Liver (tissue), 9 donors: ENCODE results near the gene MBD3L2B. TPM values are rescaled to one million over a fixed set of nuclear protein-coding genes. Genes with fewer than 3 reads are reported as not detected.

Experiments
- DNase-seq: peaks from one replicate; pipeline ENCODE4 v3.0.0-alpha.2; 2017; ENCODE audit warnings: low spot score
- H3K27ac ChIP-seq, 2 donors: one replicate each; pipeline ENCODE4 v1.7.0; 2013; ENCODE audit warnings: inconsistent platforms in 2 of 2, low read length in 2 of 2, control low read depth in 1 of 2, low read depth in 1 of 2, mild to moderate bottlenecking in 1 of 2
- H3K27me3 ChIP-seq, 4 donors: one replicate each; pipeline versions ENCODE4 v1.6.1 to v1.7.0; 2013; ENCODE audit warnings: low read length in 3 of 4, inconsistent platforms in 1 of 4, mild to moderate bottlenecking in 1 of 4, moderate library complexity in 1 of 4; ENCODE audit not compliant: control insufficient read depth in 4 of 4, insufficient read depth in 4 of 4
- H3K36me3 ChIP-seq, 4 donors: one replicate each; pipeline versions ENCODE4 v1.6.1 to v1.7.0; 2013; ENCODE audit warnings: low read length in 3 of 4, mild to moderate bottlenecking in 3 of 4, low read depth in 1 of 4, moderate library complexity in 1 of 4; ENCODE audit not compliant: control insufficient read depth in 4 of 4, insufficient read depth in 3 of 4
- H3K4me1 ChIP-seq, 4 donors: one replicate each; pipeline versions ENCODE4 v1.6.1 to v1.7.0; 2013; ENCODE audit warnings: low read length in 3 of 4, mild to moderate bottlenecking in 3 of 4, moderate library complexity in 1 of 4; ENCODE audit not compliant: control insufficient read depth in 4 of 4, insufficient read depth in 4 of 4
- H3K4me3 ChIP-seq, 3 donors: one replicate each; pipeline versions ENCODE4 v1.6.1 to v1.7.0; 2013; ENCODE audit warnings: low read length in 3 of 3, control low read depth in 1 of 3, low read depth in 1 of 3, mild to moderate bottlenecking in 1 of 3
- H3K9ac ChIP-seq, 2 donors: one replicate each; pipeline ENCODE4 v1.7.0; 2013; ENCODE audit warnings: low read length in 2 of 2, mild to moderate bottlenecking in 2 of 2, moderate library complexity in 2 of 2, control low read depth in 1 of 2, low read depth in 1 of 2
- H3K9me3 ChIP-seq, 4 donors: one replicate each; pipeline versions ENCODE4 v1.6.1 to v1.7.0; 2013; ENCODE audit warnings: low read length in 3 of 4; ENCODE audit not compliant: control insufficient read depth in 4 of 4
- CTCF ChIP-seq: fragments of 150-350 bp; IDR thresholded peaks from 2 replicates; pipeline ENCODE4 v1.5.1; 2017; ENCODE audit warnings: improper control_type of control experiment, low read depth, low read length; ENCODE audit not compliant: missing input control
- EGR1 ChIP-seq, 2 donors: IDR thresholded peaks; 2 replicates each; pipeline ENCODE4 v1.6.1; 2016 to 2018; ENCODE audit warnings: antibody characterized with exemption in 2 of 2, low read depth in 2 of 2
- FOXA2 ChIP-seq: IDR thresholded peaks from 2 replicates; pipeline ENCODE4 v1.6.1; 2016; ENCODE audit warnings: antibody characterized with exemption
- GABPA ChIP-seq, 2 donors: IDR thresholded peaks in 1 of 2; conservative IDR thresholded peaks in 1 of 2; 2 replicates each; pipeline ENCODE4 v1.6.1; 2016; ENCODE audit warnings: antibody characterized with exemption in 2 of 2, mild to moderate bottlenecking in 1 of 2, moderate library complexity in 1 of 2
- HNF4A ChIP-seq, 2 donors: conservative IDR thresholded peaks; 2 replicates each; pipeline ENCODE4 v1.6.1; 2016; ENCODE audit warnings: antibody characterized with exemption in 2 of 2, mild to moderate bottlenecking in 2 of 2
- HNF4G ChIP-seq: IDR thresholded peaks from 2 replicates; pipeline ENCODE4 v1.6.1; 2016; ENCODE audit warnings: antibody characterized with exemption
- MAX ChIP-seq: IDR thresholded peaks from 2 replicates; pipeline ENCODE4 v1.6.1; 2016; ENCODE audit warnings: antibody characterized with exemption
- RAD21 ChIP-seq, 2 donors: IDR thresholded peaks; 2 replicates each; pipeline ENCODE4 v1.6.1; 2016; ENCODE audit warnings: antibody characterized with exemption in 2 of 2, mild to moderate bottlenecking in 2 of 2
- REST ChIP-seq: IDR thresholded peaks from 2 replicates; pipeline ENCODE4 v1.6.1; 2016; ENCODE audit warnings: antibody characterized with exemption, mild to moderate bottlenecking
- RXRA ChIP-seq, 2 donors: IDR thresholded peaks; 2 replicates each; pipeline ENCODE4 v1.6.1; 2017 to 2018; ENCODE audit warnings: antibody characterized with exemption in 2 of 2, mild to moderate bottlenecking in 1 of 2
- TAF1 ChIP-seq: conservative IDR thresholded peaks from 2 replicates; pipeline ENCODE4 v1.6.1; 2016; ENCODE audit warnings: antibody characterized with exemption, mild to moderate bottlenecking
- YY1 ChIP-seq: IDR thresholded peaks from 2 replicates; pipeline ENCODE4 v1.6.1; 2016; ENCODE audit warnings: antibody characterized with exemption, mild to moderate bottlenecking
- WGBS: extraction: QIAGEN DNeasy Blood & Tissue Kit; methylation state at CpG from one replicate; pipeline ENCODE4 v1.1.7; 2013; 5-methylcytosine and 5-hydroxymethylcytosine counted together
- polyA plus RNA-seq, 2 donors: library from polyadenylated mRNA; stranded (reverse) in 1 of 2; unstranded in 1 of 2; fragments of 200-250 nt in 1 of 2; fragments of >200 nt in 1 of 2; fragmentation: Nextera tagmentation in 1 of 2; extraction: Ambion mirVana in 1 of 2; gene quantifications; one replicate each; pipeline versions ENCODE4 v1.2.1 to v1.2.3, GENCODE V29; 2013 to 2015
- total RNA-seq, 2 donors: library from RNA; depleted of rRNA; stranded (reverse); fragments of >200 nt; gene quantifications; one replicate each; pipeline ENCODE4 v1.2.3, GENCODE V29; 2014
- donor health status: healthy.
- donor health status: healthy.
- donor health status: healthy.
- donor health status: healthy.
- donor health status: healthy.

The MBD3L2B gene
- total and polyA plus RNA-seq, 4 donors = not detected

GRCh38 chr19:7000816-7001215 lies 20.4 kb downstream of the MBD3L2B start:
- 59% methylated on average over 1 of the region's 1 CpG for WGBS

GRCh38 chr19:7000333-7000732 lies 20.9 kb downstream of the MBD3L2B start:
- no peak overlapping the region for H3K27ac ChIP-seq

More at GRCh38 chr19:7000816-7001215, 20.4 kb downstream of the MBD3L2B start:
- no peak for TF ChIP-seq FOXA2
- no peak for TF ChIP-seq REST
- Histone ChIP-seq H3K9ac (no peak overlapping the region), H3K9me3 (no peaks in the 10 kb centered on the region), H3K27ac (no peak overlapping the region), H3K4me1 (peaks cover 0 to 2% (median 0%) of the 10 kb centered on the region in 4 donors), H3K27me3 (no peaks in the 10 kb centered on the region), H3K4me3 (no peak overlapping the region), H3K36me3 (no peaks in the 10 kb centered on the region)
- no peak for DNase-seq

More at GRCh38 chr19:7000333-7000732, 20.9 kb downstream of the MBD3L2B start:
- 49% methylated on average over 3 of the region's 3 CpGs for WGBS
- Histone ChIP-seq H3K4me1 (peaks cover 0 to 2% (median 0%) of the 10 kb centered on the region in 4 donors), H3K4me3 (no peak overlapping the region), H3K9ac (no peak overlapping the region), H3K36me3 (no peaks in the 10 kb centered on the region), H3K27me3 (no peaks in the 10 kb centered on the region), H3K9me3 (no peaks in the 10 kb centered on the region)
- DNase-seq = no peak
- TF ChIP-seq MAX = no peak
- no peak for TF ChIP-seq REST
- no peak for TF ChIP-seq GABPA (IDR thresholded peaks at IDR 0.05 in 1 of 2, conservative IDR thresholded peaks at IDR 0.05 in 1 of 2)
- no peak for TF ChIP-seq CTCF
- no peak for TF ChIP-seq TAF1
- no peak for TF ChIP-seq EGR1 (IDR thresholded peaks at IDR 0.05; ENCODE audit: low read depth in 2 of 2)
- no peak for TF ChIP-seq HNF4A (conservative IDR thresholded peaks at IDR 0.05)
- TF ChIP-seq YY1 = no peak
- TF ChIP-seq HNF4G = no peak
- TF ChIP-seq RAD21 (IDR thresholded peaks at IDR 0.05) = no peak
- TF ChIP-seq RXRA (IDR thresholded peaks at IDR 0.05) = no peak
